HG03064 (cell line): ENCODE data around the gene PPP1R36.

ENCODE experiments used
- ATAC-seq: cut with Tn5 transposase; IDR thresholded peaks from one replicate; pipeline ENCODE4 v1.9.1; 2021; ENCODE audit warnings: low read depth; ENCODE audit not compliant: unreplicated experiment

PPP1R36 gene

DNA sequence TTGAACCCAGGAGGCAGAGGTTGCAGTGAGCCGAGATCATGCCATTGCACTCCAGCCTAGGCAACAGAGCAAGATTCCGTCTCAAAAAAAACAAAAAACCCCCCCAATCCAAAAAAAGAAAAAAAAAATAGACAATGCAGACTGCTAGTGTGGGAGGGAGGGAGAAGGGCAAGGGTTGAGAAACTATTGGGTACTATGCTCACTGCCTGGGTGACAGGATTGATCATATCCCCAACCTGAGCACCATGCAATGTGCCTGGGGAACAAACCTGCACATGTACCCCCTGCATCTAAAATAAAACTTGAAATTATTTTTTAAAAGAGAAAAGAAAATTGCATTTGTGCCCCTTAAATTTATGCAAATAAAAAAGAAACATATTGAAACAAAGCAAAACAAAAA lies 88.9 kb downstream of the PPP1R36 start:
- no peak for ATAC-seq
